H9 (cell line): ENCODE measurements around the gene JARID2. TPM values are rescaled to one million over a fixed set of nuclear protein-coding genes. Genes with fewer than 3 reads are reported as not detected.

Experiments
- DNase-seq: peaks from one replicate; pipeline ENCODE4 v3.0.0-alpha.2; 2017
- H2AFZ ChIP-seq: one replicate; pipeline ENCODE4 v1.6.1; 2013; ENCODE audit warnings: mild to moderate bottlenecking, low read length, control low read depth, moderate library complexity
- H2AK5ac ChIP-seq: 2 replicates; pipeline ENCODE4 v1.6.1; 2013; ENCODE audit warnings: low read length, control low read depth, mixed read lengths; ENCODE audit not compliant: insufficient read length
- H2BK120ac ChIP-seq: one replicate; pipeline ENCODE4 v1.6.1; 2013; ENCODE audit warnings: low read depth, mild to moderate bottlenecking, low read length, control low read depth, inconsistent platforms; ENCODE audit not compliant: poor library complexity, severe bottlenecking
- H2BK12ac ChIP-seq: 2 replicates; pipeline ENCODE4 v1.6.1; 2013; ENCODE audit warnings: low read length, control low read depth, mixed read lengths, low read depth; ENCODE audit not compliant: insufficient read length
- H2BK15ac ChIP-seq: 2 replicates; pipeline ENCODE4 v1.6.1; 2013; ENCODE audit warnings: low read depth, low read length, control low read depth
- H2BK20ac ChIP-seq: one replicate; pipeline ENCODE4 v1.6.1; 2013; ENCODE audit warnings: low read depth, mild to moderate bottlenecking, low read length, control low read depth, inconsistent platforms; ENCODE audit not compliant: poor library complexity, severe bottlenecking
- H2BK5ac ChIP-seq: 2 replicates; pipeline ENCODE4 v1.6.1; 2013; ENCODE audit warnings: low read length, control low read depth, mixed read lengths; ENCODE audit not compliant: insufficient read length
- H3K14ac ChIP-seq: 2 replicates; pipeline ENCODE4 v1.6.1; 2013; ENCODE audit warnings: low read length, control low read depth; ENCODE audit not compliant: insufficient read depth
- H3K18ac ChIP-seq: 2 replicates; pipeline ENCODE4 v1.6.1; 2013; ENCODE audit warnings: low read depth, mild to moderate bottlenecking, mixed read lengths, low read length, control low read depth; ENCODE audit not compliant: insufficient read length
- H3K23ac ChIP-seq: 2 replicates; pipeline ENCODE4 v1.6.1; 2013; ENCODE audit warnings: low read length, control low read depth, mixed read lengths, low read depth; ENCODE audit not compliant: insufficient read length
- H3K23me2 ChIP-seq: 2 replicates; pipeline ENCODE4 v1.6.1; 2013; ENCODE audit warnings: low read depth, mild to moderate bottlenecking, mixed read lengths, low read length, control low read depth; ENCODE audit not compliant: insufficient read length, poor library complexity, severe bottlenecking
- H3K27ac ChIP-seq: 2 replicates; pipeline ENCODE4 v1.5.1; 2013; ENCODE audit warnings: low read length, control low read depth, mixed read lengths, low read depth; ENCODE audit not compliant: insufficient read length
- H3K27me3 ChIP-seq: 2 replicates; pipeline ENCODE4 v1.6.1; 2013; ENCODE audit warnings: low read length, control low read depth, inconsistent platforms; ENCODE audit not compliant: insufficient read depth
- H3K4ac ChIP-seq: 2 replicates; pipeline ENCODE4 v1.6.1; 2013; ENCODE audit warnings: low read depth, mild to moderate bottlenecking, control low read depth, inconsistent platforms, low read length, moderate library complexity
- H3K4me1 ChIP-seq: 2 replicates; pipeline ENCODE4 v1.6.1; 2013; ENCODE audit warnings: low read length, control low read depth, inconsistent platforms; ENCODE audit not compliant: insufficient read depth
- H3K4me2 ChIP-seq: 2 replicates; pipeline ENCODE4 v1.6.1; 2013; ENCODE audit warnings: low read length, control low read depth, mixed read lengths; ENCODE audit not compliant: insufficient read length, insufficient read depth
- H3K56ac ChIP-seq: 2 replicates; pipeline ENCODE4 v1.6.1; 2013; ENCODE audit warnings: low read depth, mild to moderate bottlenecking, mixed read lengths, low read length, control low read depth; ENCODE audit not compliant: insufficient read length
- H3K79me1 ChIP-seq: 2 replicates; pipeline ENCODE4 v1.6.1; 2013; ENCODE audit warnings: low read depth, mild to moderate bottlenecking, moderate library complexity, low read length, control low read depth, inconsistent platforms; ENCODE audit not compliant: insufficient read depth, poor library complexity, severe bottlenecking
- H3K79me2 ChIP-seq: 2 replicates; pipeline ENCODE4 v1.6.1; 2013; ENCODE audit warnings: low read length, control low read depth, inconsistent platforms; ENCODE audit not compliant: insufficient read depth
- H3K9ac ChIP-seq: 2 replicates; pipeline ENCODE4 v1.6.1; 2013; ENCODE audit warnings: low read length, control low read depth, mixed read lengths; ENCODE audit not compliant: insufficient read length; ENCODE audit errors: extremely low read depth
- H3K9me3 ChIP-seq: one replicate; pipeline ENCODE4 v1.6.1; 2013; ENCODE audit warnings: low read depth, low read length, inconsistent platforms; ENCODE audit not compliant: control insufficient read depth
- H3T11ph ChIP-seq: one replicate; pipeline ENCODE4 v1.6.1; 2013; ENCODE audit warnings: mild to moderate bottlenecking, low read length, control low read depth, inconsistent platforms
- H4K20me1 ChIP-seq: one replicate; pipeline ENCODE4 v1.6.1; 2013; ENCODE audit not compliant: control insufficient read depth, insufficient read length, insufficient read depth
- H4K5ac ChIP-seq: 2 replicates; pipeline ENCODE4 v1.6.1; 2013; ENCODE audit warnings: low read depth, mild to moderate bottlenecking, mixed read lengths, low read length, control low read depth; ENCODE audit not compliant: insufficient read length
- H4K8ac ChIP-seq: replicated peaks from 2 replicates; pipeline ENCODE4 v1.6.1; 2013; ENCODE audit warnings: low read length, control low read depth, mixed read lengths, low read depth; ENCODE audit not compliant: insufficient read length
- H4K91ac ChIP-seq: 2 replicates; pipeline ENCODE4 v1.6.1; 2013; ENCODE audit warnings: low read depth, mild to moderate bottlenecking, moderate library complexity, mixed read lengths, low read length, control low read depth; ENCODE audit not compliant: insufficient read length
- H3K27ac Mint-ChIP-seq, 3 experiments: 2 replicates in 2 of 3; 3 replicates in 1 of 3; pipeline ENCODE4 v1.8.0; 2020 to 2021; ENCODE audit warnings: mixed read lengths in 3 of 3, mild to moderate bottlenecking in 1 of 3, moderate library complexity in 1 of 3
- H3K27me3 Mint-ChIP-seq: 2 replicates; pipeline ENCODE4 v1.8.0; 2021; ENCODE audit warnings: low read depth, mild to moderate bottlenecking, moderate library complexity, mixed read lengths
- H3K36me3 Mint-ChIP-seq, 3 experiments: 2 replicates in 2 of 3; 3 replicates in 1 of 3; pipeline ENCODE4 v1.8.0; 2020 to 2021; ENCODE audit warnings: low read depth in 3 of 3, mixed read lengths in 3 of 3; ENCODE audit not compliant: insufficient read depth in 1 of 3
- H3K4me1 Mint-ChIP-seq, 2 experiments: 2 replicates each; pipeline ENCODE4 v1.8.0; 2020; ENCODE audit warnings: mixed read lengths in 2 of 2
- H3K4me3 Mint-ChIP-seq, 2 experiments: 2 replicates in 1 of 2; 3 replicates in 1 of 2; pipeline ENCODE4 v1.8.0; 2020 to 2021; ENCODE audit warnings: mild to moderate bottlenecking in 2 of 2, mixed read lengths in 2 of 2, moderate library complexity in 1 of 2
- H3K9me3 Mint-ChIP-seq, 2 experiments: 2 replicates in 1 of 2; 3 replicates in 1 of 2; pipeline ENCODE4 v1.8.0; 2020; ENCODE audit warnings: mild to moderate bottlenecking in 2 of 2, mixed read lengths in 2 of 2, moderate library complexity in 1 of 2
- total RNA-seq: library from RNA; stranded (reverse); gene quantifications from 2 replicates; pipeline ENCODE4 v1.2.1, GENCODE V29; 2021
- TF ChIP-seq, protein P1 (sequence below): fragments of 200-600 bp; sonication (generic); conservative IDR thresholded peaks from 3 replicates; pipeline ENCODE4 v1.8.0; 2021; ENCODE audit warnings: antibody characterized with exemption, mild to moderate bottlenecking

Gene JARID2
- total RNA-seq, 1 experiment from 2014 or later, result 174 TPM

DNA sequence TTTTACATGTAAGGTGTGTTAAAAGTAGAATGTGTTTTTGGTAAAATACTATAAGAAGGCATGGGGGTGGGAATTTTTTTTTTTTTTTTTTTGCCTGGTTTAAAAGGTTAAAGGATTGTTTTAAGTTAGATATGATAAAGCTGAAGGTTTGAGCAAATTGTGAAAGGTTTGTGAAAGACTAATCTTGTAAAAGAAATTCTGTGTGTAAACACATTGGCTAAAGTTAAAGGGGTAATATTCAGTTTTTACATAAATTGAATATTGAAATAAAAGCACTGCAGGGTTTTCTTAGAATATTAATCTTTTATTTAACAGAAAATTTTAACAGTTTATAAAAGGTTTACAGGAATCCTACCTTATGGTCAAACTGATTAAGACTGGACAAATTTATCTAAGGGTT, 311.3 kb downstream of the JARID2 start:
- Histone ChIP-seq H3K79me1 (no peaks in the 10 kb centered on the region), H2BK15ac (no peak overlapping the region), H2BK120ac (no peak overlapping the region), H3K4me2 (no peak overlapping the region), H3K4me1 (no peaks in the 10 kb centered on the region; the same call in 1 of the 2 replicates), H3K56ac (no peak overlapping the region), H2AFZ (no peak overlapping the region), H3K23me2 (no peaks in the 10 kb centered on the region), H4K20me1 (no peaks in the 10 kb centered on the region), H3T11ph (no peak overlapping the region), H2BK5ac (no peak overlapping the region), H4K91ac (no peak overlapping the region), H3K18ac (no peak overlapping the region), H2BK20ac (no peak overlapping the region), H3K4ac (no peak overlapping the region), H3K9me3 (no peaks in the 10 kb centered on the region), H3K27ac (no peak overlapping the region), H2BK12ac (no peak overlapping the region), H3K79me2 (no peaks in the 10 kb centered on the region), H3K14ac (no peak overlapping the region), H3K9ac (no peak overlapping the region), H2AK5ac (no peak overlapping the region), H3K27me3 (no peaks in the 10 kb centered on the region; the same call in 1 of the 2 replicates), H4K5ac (no peak overlapping the region), H4K8ac (no peak overlapping the region), H3K23ac (no peak overlapping the region)
- peaks cover 0 to 10% (median 2%) of the 10 kb centered on the region in 3 experiments; a peak in 2 of 7 replicates for H3K36me3 Mint-ChIP-seq
- H3K27me3 Mint-ChIP-seq, result no peaks in the 10 kb centered on the region; the same call in 1 of the 2 replicates
- no peaks in the 10 kb centered on the region for H3K9me3 Mint-ChIP-seq
- H3K4me3 Mint-ChIP-seq, result no peak overlapping the region
- H3K27ac Mint-ChIP-seq, result no peak overlapping the region
- no peak for DNase-seq
- TF ChIP-seq, protein P1, sequence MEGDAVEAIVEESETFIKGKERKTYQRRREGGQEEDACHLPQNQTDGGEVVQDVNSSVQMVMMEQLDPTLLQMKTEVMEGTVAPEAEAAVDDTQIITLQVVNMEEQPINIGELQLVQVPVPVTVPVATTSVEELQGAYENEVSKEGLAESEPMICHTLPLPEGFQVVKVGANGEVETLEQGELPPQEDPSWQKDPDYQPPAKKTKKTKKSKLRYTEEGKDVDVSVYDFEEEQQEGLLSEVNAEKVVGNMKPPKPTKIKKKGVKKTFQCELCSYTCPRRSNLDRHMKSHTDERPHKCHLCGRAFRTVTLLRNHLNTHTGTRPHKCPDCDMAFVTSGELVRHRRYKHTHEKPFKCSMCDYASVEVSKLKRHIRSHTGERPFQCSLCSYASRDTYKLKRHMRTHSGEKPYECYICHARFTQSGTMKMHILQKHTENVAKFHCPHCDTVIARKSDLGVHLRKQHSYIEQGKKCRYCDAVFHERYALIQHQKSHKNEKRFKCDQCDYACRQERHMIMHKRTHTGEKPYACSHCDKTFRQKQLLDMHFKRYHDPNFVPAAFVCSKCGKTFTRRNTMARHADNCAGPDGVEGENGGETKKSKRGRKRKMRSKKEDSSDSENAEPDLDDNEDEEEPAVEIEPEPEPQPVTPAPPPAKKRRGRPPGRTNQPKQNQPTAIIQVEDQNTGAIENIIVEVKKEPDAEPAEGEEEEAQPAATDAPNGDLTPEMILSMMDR, result no peak
- H3K4me1 Mint-ChIP-seq, result peaks cover 26 to 30% of the 10 kb centered on the region in 2 experiments
